Measurements from ENCODE around the gene TMPRSS9. TPM values are rescaled to one million over a fixed set of nuclear protein-coding genes. Genes with fewer than 3 reads are reported as not detected.

Gene TMPRSS9
- total RNA-seq (2022; extraction: Qiagen RNA extraction; ENCODE audit: low read depth), result 0.03 to 0.42 TPM in 2 of 5 replicates, not detected in the others

DNA sequence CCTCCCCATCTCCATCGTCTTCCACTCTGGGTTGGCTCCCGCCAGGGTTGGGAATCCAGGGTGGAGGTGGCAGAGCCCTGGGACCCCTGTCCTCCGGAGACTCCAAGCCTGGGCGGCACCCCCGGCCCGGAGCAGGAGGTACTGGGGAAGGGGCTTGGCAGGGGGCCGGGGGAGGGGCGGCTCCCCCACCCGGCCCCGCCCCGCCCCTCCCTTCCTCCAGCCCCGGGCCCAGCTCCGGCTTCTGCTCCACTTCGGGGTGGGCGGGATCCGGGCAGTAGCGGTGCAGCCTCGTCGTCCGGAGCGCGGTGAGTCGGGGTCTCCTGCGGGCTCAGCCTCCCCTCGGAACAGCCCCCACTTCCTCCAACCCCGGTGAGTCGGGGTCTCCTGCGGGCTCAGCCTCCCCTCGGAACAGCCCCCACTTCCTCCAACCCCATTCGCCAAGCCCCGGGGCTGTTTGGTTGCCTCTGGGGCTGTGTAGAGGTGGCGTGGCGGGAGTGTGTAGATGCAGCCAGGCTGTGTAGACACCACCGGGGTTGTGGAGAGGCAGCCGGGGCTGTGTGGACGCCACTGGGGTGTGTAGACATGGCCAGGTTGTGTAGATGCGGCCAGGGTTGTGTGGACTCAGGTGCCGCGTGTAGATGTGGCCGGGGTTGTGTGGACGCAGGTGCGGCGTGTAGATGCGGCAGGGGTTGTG is at the start of gene TMPRSS9:
TSS of gene TMPRSS9 (plus strand) at position 274 of the 694 bp plus-strand sequence. CDS start 29,521 bp downstream, outside the sequence.

GRCh38 chr19:2328401-2329148 is 31.5 kb upstream of the TMPRSS9 start, which contains the start of the genes LSM7 and SPPL2B:
LSM7 (minus strand) TSS chr19:2328586; CDS start chr19:2328566, 20 bp downstream.
SPPL2B (plus strand) TSS chr19:2328684; CDS start chr19:2328710, 26 bp downstream.

GRCh38 chr19:2427429-2428320 is 67.6 kb downstream of the TMPRSS9 start, which contains the start of gene TIMM13:
TIMM13 (minus strand) TSS chr19:2427586; CDS start chr19:2427533, 53 bp downstream.

Other genes starting within 250 kb of the TMPRSS9 start
- gene AP3D1, start 208.7 kb upstream of the TMPRSS9 start, total RNA-seq (2022; extraction: Qiagen RNA extraction; ENCODE audit: low read depth), result 66.4 to 83.3 TPM (median 81.8 TPM) in 5 replicates
- 11.0 to 18.7 TPM (median 17.3 TPM) in 5 replicates for gene DOT1L, start 196.3 kb upstream of the TMPRSS9 start, total RNA-seq (2022; extraction: Qiagen RNA extraction; ENCODE audit: low read depth)
- gene PLEKHJ1, start 123.9 kb upstream of the TMPRSS9 start, total RNA-seq (2022; extraction: Qiagen RNA extraction; ENCODE audit: low read depth), result 43.2 to 57.5 TPM (median 52.7 TPM) in 5 replicates
- gene SF3A2, start 123.4 kb upstream of the TMPRSS9 start, total RNA-seq (2022; extraction: Qiagen RNA extraction; ENCODE audit: low read depth), result 60.9 to 73.1 TPM (median 68.7 TPM) in 5 replicates
- gene AMH, start 110.9 kb upstream of the TMPRSS9 start, total RNA-seq (2022; extraction: Qiagen RNA extraction; ENCODE audit: low read depth), result 7.4 to 17.2 TPM (median 15.2 TPM) in 5 replicates
- gene JSRP1, start 103.8 kb upstream of the TMPRSS9 start, total RNA-seq (2022; extraction: Qiagen RNA extraction; ENCODE audit: low read depth), result 0.48 to 1.2 TPM (median 0.65 TPM) in 5 replicates
- gene PEAK3, start 78.1 kb upstream of the TMPRSS9 start, total RNA-seq (2022; extraction: Qiagen RNA extraction; ENCODE audit: low read depth), result 0.05 TPM in 1 of 5 replicates, not detected in the others
- not detected in 5 replicates for gene LINGO3, start 52.1 kb upstream of the TMPRSS9 start, total RNA-seq (2022; extraction: Qiagen RNA extraction; ENCODE audit: low read depth)
- gene LSM7, start 31.7 kb upstream of the TMPRSS9 start, total RNA-seq (2022; extraction: Qiagen RNA extraction; ENCODE audit: low read depth), result 131 to 166 TPM (median 150 TPM) in 5 replicates
- 12.8 to 21.8 TPM (median 21.6 TPM) in 5 replicates for gene SPPL2B, start 31.6 kb upstream of the TMPRSS9 start, total RNA-seq (2022; extraction: Qiagen RNA extraction; ENCODE audit: low read depth)
- gene TIMM13, start 67.3 kb downstream of the TMPRSS9 start, total RNA-seq (2022; extraction: Qiagen RNA extraction; ENCODE audit: low read depth), result 64.3 to 136 TPM (median 113 TPM) in 5 replicates
- gene LMNB2, start 96.7 kb downstream of the TMPRSS9 start, total RNA-seq (2022; extraction: Qiagen RNA extraction; ENCODE audit: low read depth), result 63.6 to 85.8 TPM (median 74.4 TPM) in 5 replicates
- 61.9 to 89.9 TPM (median 83.4 TPM) in 5 replicates for gene GADD45B, start 115.9 kb downstream of the TMPRSS9 start, total RNA-seq (2022; extraction: Qiagen RNA extraction; ENCODE audit: low read depth)